ENCODE data around the gene AHCTF1.
"Not testable (repeated sequence)": the region's sequence is repeated elsewhere in the genome, so short reads cannot be mapped to it uniquely, and the experiment has no call there.

AHCTF1 gene

DNA sequence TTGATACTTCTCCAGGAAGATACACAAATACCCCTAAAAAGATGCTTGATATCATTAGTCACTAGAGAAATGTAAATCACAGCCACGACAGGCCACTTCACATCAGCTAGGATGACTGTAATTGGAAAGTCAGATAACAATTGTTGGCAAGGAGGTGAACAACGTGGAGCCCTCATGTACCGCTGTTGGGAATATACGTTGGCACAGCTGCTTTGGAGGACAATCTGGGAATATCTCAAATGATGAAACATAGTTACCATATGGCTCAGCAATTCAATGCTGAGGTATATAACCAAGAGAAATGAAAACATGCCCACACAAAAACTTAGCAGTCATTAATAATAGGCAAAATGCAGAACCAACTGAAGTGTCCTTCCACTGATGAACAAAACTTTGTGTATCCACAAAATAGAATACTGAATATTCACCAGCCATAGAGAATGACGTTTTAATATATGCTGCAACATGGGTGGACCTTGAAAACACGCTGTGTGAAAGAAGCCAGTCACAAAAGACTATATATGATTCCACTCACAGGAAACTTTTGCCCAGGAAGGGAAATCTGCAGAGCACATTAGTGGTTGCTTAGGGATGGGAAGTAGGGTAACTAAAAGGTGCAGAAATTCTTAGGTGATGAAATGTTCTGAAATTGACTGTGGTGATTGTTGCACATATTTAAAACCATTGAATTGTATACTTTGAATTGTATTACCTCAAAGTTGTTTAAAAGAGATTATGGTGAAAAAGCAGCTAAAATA is 95.4 kb downstream of the AHCTF1 start:
- DNase-seq: no peak

DNA sequence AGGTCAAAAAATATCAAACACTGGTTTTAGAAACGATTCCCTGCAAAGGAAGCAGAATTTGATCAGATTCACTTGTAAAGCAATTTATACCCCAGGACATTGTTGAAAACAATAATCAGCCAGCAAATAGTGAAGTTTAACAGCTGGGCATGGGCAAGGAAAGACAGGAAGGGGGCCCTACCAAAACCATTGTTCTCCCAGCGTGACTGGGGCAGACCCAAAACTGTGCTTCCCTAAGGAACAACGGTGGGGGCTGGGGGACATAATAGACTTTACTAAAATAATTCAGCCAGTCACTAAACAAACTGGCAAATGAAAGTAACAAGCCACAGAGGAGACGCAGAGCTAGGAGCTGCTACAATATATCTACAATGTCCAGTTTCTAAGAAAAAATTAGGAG is 100.2 kb downstream of the AHCTF1 start:
- no peak for DNase-seq

DNA sequence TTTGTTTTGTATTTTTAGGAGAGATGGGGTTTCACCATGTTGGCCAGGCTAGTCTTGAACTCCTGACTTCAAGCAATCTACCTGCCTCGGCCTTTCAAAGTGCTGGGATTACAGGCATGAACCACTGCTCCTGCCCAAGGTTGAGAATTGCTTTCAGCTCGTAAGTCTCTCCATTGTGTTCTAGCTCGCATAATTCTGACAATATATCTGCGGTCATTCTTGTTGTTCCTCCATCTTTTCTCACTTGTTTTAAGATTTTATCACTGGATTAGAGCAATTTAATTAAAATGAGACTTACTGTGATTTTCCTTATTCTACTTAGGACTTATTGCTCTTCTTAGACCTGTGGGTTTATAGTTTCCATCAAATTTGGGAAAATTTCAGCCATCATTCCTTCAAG is 102.9 kb downstream of the AHCTF1 start:
- no peak for DNase-seq

GRCh38 chr1:246827396-246827795 is 104.4 kb downstream of the AHCTF1 start:
- peak; percentile 14 for DNase-seq

DNA sequence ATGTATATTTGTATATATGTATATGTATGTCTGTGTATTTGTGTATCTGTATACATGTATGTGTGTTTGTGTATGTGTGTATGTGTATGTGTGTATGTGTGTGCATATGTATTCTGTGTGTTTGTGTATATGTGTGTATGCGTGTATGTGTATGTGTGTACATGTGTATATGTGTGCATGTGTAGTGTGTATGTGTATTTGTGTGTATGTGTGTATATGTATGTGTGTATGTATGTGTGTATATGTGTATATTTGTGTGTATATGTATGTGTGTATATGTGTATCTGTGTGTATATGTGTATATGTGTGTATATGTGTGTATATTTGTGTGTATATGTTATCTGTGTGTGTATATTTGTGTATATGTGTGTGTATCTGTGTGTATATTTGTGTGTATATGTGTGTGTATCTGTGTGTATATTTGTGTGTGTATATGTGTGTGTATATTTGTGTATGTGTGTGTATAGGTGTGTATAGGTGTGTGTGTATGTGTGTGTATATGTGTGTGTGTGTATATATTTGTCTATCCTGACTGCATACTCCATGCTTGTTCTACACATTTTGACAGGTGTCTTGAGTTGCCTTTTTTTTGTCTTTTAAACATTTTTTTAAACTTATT is 106.1 kb downstream of the AHCTF1 start:
- no peak for DNase-seq

GRCh38 chr1:246824541-246824940 is 107.2 kb downstream of the AHCTF1 start:
- DNase-seq: no peak

DNA sequence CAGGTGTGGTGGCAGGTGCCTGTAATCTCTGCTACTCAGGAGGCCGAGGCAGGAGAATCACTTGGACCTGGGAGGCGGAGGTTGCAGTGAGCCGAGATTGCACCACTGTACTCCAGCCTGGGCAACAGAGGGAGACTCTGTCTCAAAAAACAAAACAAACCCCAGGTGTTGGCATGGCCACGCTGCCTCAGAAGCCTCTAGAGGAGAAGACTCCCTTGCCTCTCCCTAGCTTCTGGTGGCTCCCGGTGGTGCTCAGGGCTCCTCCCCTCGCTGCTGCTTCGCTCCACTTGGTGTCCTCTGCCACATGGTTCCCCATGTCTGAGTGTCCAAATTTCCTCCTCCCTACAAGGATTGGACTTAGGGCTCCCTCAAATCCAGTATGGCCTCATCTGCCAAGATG is 109.6 kb downstream of the AHCTF1 start:
- DNase-seq: not testable (repeated sequence)

- DNase-seq: no peak
Measured at GRCh38 chr1:246820666-246821065, 111.1 kb downstream of the AHCTF1 start.

GRCh38 chr1:246817778-246818177 is 114.0 kb downstream of the AHCTF1 start:
- DNase-seq: not testable (repeated sequence)

DNA sequence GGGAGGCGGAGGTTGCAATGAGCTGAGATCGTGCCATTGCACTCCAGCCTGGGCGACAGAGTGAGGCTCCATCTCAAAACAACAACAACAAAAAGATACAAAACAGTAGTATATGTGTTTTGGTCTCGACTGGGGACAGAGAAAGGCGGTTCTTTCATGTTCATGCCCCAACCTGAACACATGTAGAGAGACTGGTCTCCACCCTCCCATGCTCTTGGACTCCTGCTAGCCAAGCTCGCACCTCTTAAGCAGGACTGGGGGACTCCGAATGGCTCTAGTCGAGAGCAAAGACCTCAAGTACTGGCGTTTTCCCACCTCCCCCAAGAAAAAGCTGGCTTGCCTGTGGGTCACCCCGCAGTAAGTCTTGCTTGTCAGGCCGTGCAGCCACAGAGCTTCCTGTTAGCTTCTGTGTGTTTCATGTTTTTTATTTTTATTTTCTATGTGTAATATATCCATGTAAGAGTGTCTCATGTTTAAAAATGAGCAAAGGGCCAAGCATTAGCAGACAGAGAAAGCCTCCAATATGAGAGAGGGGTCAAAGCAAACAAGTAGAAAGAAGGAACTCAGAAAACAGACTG is 116.0 kb downstream of the AHCTF1 start:
- no peak for DNase-seq

DNA sequence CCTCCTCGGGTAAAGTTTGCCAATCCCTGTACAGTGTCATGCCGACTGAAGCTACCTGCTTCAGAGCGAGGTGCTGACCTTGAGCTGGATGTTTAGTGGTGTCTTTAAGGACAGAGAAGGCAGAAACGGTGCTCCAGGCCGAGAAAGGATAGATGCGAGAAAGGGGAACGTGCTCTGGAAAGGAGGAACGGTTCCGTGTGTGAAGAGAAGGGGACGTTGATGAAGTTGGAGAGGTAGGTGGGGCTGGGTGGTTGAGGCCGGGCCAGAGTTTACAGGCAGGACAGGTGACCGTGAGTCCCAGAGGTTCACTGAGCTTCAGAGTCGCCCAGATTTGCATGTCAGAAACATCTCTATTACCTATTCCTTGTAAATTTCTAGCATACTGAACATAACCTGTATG is 116.9 kb downstream of the AHCTF1 start:
- no peak for DNase-seq

DNA sequence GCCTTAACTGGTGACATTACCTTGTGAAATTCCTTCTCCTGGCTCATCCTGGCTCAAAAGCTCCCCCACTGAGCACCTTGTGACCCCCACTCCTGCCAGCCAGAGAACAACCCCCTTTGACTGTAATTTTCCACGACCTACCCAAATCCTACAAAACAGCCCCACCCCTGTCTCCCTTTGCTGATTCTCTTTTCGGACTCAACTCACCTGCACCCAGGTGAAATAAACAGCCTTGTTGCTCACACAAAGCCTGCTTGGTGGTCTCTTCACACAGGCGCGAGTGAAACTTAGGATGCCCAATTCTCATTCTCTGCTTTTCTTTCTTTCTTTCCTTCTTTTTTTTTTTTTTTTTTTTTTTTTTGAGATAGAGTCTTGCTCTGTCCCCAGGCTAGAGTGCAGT is 118.4 kb downstream of the AHCTF1 start:
- not testable (repeated sequence) for DNase-seq

DNA sequence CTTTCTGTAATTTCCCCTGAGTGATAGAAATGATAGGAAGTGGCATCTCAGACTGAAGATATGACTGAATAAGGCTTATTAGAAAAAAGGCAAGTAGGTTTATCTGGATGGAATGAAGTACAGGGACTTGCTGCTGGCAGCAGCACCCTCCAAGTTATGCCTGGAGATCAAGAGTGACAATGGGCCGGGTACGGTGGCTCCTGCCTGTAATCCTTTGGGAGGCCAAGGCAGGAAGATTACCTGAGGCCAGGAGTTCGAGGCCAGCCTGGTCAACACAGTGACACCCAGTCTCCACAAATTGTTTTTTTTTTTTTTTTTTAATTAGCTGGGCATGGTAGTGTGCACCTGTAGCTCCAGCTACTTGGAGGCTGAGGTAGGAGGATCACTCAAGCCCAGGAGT is 119.8 kb downstream of the AHCTF1 start:
- DNase-seq: no peak

- no peak for DNase-seq
Measured at GRCh38 chr1:246809473-246809872, 122.3 kb downstream of the AHCTF1 start.

GRCh38 chr1:246805135-246805716 is 126.5 kb downstream of the AHCTF1 start:
- DNase-seq: no peak

GRCh38 chr1:246803883-246804282 is 127.9 kb downstream of the AHCTF1 start:
- DNase-seq: no peak

DNA sequence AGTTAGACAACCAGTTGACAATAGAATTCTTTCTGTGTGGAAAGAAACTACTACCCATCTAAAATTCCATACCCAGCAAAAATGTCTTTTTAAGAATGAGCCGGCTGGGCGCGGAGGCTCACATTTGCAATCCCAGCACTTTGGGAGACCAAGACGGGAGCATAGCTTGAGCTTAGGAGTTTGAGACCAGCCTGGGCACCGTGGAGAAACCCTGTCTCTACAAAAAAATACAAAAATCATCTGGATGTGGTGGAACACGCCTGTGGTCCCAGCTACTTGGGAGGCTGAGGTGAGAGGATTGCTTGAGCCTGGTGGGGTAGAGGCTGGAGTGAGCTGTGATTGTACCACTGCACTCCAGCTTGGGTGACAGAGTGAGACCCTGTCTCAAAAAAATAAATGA is 128.4 kb downstream of the AHCTF1 start:
- no peak for DNase-seq

DNA sequence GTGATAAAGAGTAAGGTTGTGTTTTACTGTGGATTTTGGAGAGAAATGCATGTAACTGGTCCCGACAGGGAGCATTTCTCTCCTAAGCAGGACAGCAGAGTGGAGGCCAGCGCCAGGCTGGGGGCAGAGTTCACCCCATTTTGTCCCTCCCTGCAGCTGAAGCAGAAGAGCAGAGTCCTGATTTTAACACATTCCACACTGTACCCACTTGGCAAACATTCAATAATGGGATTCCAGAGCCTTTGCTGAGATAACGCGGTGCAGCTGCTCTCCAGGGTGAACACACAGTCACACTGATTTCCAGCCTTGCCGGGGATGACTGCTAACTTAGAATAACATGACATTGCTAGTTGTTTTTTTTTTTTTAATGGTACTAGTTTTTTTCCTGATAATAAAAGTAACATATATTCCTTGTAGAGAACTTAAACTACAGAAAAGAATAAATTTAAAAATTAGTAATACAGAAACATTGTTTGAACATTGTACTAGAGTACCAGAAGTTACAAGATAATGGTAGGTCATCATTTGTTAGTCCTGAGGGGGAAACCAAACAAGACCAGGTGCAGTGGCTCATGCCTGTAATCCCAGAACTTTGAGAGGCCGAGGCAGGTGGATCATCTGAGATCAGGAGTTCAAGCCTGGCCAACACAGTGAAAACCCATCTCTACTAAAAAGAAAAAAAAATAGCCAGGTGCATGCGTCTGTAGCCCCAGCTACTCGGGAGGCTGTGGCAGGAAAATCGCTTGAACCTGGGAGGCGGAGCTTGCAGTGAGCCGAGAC is 130.3 kb downstream of the AHCTF1 start:
- peak; percentile 35 for DNase-seq

- no peak for DNase-seq
Measured at GRCh38 chr1:246800756-246801155, 131.0 kb downstream of the AHCTF1 start.

- no peak for DNase-seq
Measured at GRCh38 chr1:246800356-246800755, 131.4 kb downstream of the AHCTF1 start.

DNA sequence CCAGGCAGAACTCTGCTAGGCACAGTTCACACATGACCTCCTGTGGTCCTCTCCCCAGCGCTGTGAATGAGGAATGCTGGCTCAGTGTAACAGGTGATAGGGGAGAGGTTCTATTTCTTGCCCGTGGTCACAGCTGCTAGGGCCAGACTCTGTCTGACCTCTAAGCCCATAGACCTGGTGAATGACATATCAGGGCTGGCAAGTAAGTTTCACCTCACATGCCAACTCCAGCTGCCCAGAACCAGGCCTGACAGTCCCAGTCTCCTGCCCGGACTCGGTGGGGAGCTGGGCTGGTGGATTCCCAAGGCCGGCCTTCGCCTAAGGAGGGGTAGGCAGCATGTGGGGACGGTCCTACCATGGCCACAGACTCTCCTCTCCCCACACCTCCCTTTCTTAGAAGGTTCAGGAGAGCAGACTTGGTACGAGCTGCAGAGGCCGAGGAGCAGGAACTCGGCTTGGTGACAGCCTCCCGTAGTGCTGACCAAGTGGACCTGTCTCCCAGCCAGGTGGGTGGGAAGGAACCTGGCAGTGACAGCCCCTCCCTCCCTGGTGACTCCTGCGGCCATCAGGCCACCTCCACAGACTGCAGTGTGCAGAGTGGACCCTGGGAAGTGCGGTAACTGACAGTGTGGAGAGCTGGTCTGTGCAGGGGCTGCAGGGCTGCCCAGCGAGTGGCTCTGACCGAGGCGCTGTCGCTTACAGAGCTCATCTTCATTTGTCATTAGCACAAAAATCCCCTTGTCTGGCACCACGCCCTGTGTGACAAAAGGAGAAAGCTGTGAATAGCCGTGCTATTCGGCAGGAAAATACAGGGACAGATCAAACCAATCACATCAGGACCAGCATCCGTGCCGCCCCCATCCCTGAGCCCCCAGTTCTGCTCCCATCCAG is 132.9 kb downstream of the AHCTF1 start:
- DNase-seq: no peak

- DNase-seq: no peak
Measured at GRCh38 chr1:246798107-246798506, 133.6 kb downstream of the AHCTF1 start.
